ENCODE results near the gene TBC1D17.
A peak's percentile ranks its signal among the peaks of the same experiment; 100 is the strongest.

Gene TBC1D17

DNA sequence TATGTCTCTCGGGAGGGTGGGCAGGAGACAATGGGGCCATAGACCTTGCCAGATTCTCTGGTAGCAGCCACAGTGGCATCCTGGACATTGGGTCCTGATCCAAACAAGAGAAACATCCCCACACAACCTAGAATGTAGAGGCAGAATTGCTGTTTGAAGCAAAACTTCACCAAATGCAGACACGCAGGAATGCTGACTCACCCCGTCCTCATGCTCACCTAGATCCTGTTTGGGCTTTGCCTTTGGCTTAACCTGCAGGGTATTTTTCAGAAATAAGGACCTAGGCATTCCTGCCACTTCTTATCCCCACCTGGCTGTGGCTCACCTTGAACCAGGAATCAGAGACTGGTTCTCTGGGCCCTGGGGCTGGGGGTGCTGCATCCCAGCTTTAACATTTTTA is 7.3 kb downstream of the TBC1D17 start:
- TF ChIP-seq ZFX (IDR thresholded peaks at IDR 0.05) (no peak), CTCF (conservative IDR thresholded peaks at IDR 0.05) (no peak)
- no peak overlapping the region for H3K27ac ChIP-seq

DNA sequence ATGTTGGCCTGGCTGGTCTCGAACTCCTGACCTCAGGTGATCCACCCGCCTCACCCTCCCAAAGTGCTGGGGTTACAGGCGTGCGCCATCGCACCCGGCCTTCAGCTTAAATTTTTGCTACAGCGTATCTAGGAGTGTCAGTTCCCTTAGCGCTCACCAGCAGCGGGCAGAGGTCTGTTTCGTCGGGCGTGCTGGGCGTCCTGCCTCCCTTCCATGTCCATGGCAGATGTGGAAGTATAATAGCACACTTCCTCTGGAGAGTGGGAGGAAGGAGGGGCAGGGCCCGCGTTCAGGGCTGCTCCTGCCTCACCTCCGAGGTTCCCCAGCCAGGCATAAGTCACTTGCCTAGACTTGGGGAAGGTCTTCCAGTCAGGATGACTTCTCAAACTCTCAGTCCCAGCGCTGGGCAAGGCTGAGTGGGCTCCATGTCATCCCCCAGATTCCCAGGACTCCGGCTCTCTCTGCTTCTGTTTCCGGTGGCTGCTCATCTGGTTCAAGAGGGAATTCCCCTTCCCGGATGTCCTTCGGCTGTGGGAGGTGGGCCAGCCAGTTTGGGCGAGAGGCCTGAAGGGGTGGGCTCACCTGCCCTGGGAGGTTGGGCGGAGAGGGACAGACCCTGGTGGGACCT is 9.6 kb downstream of the TBC1D17 start:
- TF ChIP-seq CTCF (conservative IDR thresholded peaks at IDR 0.05), result no peak
- TF ChIP-seq ZFX (IDR thresholded peaks at IDR 0.05), result no peak
- H3K27ac ChIP-seq, result no peak overlapping the region

GRCh38 chr19:49887665-49888509 is 10.4 kb downstream of the TBC1D17 start:
- no peak for TF ChIP-seq CTCF (conservative IDR thresholded peaks at IDR 0.05)
- TF ChIP-seq ZFX (IDR thresholded peaks at IDR 0.05), result no peak
- H3K27ac ChIP-seq, result no peak overlapping the region

- no peak for TF ChIP-seq CTCF (conservative IDR thresholded peaks at IDR 0.05)
- no peak for TF ChIP-seq ZFX (IDR thresholded peaks at IDR 0.05)
Observed at GRCh38 chr19:49888510-49888824, 11.0 kb downstream of the TBC1D17 start.

GRCh38 chr19:49889038-49889686 is 11.7 kb downstream of the TBC1D17 start:
- TF ChIP-seq CTCF (conservative IDR thresholded peaks at IDR 0.05), result no peak
- TF ChIP-seq ZFX (IDR thresholded peaks at IDR 0.05), result no peak
- H3K27ac ChIP-seq, result peak overlapping the region; percentile 72

More at GRCh38 chr19:49888510-49888824, 11.0 kb downstream of the TBC1D17 start:
- no peak overlapping the region for H3K27ac ChIP-seq

- H3K27ac ChIP-seq, result peak overlapping the region; percentile 72
- peak; percentile 15; the same call in 1 of the 2 replicates for TF ChIP-seq ZFX (IDR thresholded peaks at IDR 0.05)
- TF ChIP-seq CTCF (conservative IDR thresholded peaks at IDR 0.05), result peak; percentile 87
Observed at GRCh38 chr19:49889687-49890348, 12.3 kb downstream of the TBC1D17 start.

All from C4-2B (cell line).